MCF 10A (cell line): ENCODE data around the gene CAMK2A. TPM values are rescaled to one million over a fixed set of nuclear protein-coding genes. Genes with fewer than 3 reads are reported as not detected.

Experiments used
- BruUV-seq: library from RNA; stranded (reverse); fragments of 400-500 nt; replicated peaks from 2 replicates; lab custom pipeline; 2021; lab: Mats Ljungman, UMichigan
- CTCF ChIA-PET: fragments of 300-600 bp; sonication (Branson Sonifier 250); formaldehyde crosslinking; extraction: SDS; loops from one replicate; lab custom pipeline; 2021; ENCODE audit warnings: antibody characterized with exemption, inconsistent platforms; lab: Yijun Ruan, JAX
- POLR2A ChIA-PET: fragments of 300-600, 350-650 bp; sonication (Branson Sonifier 250); formaldehyde crosslinking; extraction: SDS; loops from one replicate; lab custom pipeline; 2020; ENCODE audit warnings: antibody characterized with exemption, inconsistent platforms; lab: Yijun Ruan, JAX
- DNase-seq: peaks from one replicate; pipeline ENCODE4 v3.0.0-alpha.2; 2018; ENCODE audit not compliant: unreplicated experiment
- H3K27ac Mint-ChIP-seq: one replicate; pipeline ENCODE4 v1.8.0; 2022; ENCODE audit warnings: mild to moderate bottlenecking, low read depth, mixed read lengths; ENCODE audit not compliant: unreplicated experiment
- H3K27me3 Mint-ChIP-seq: one replicate; pipeline ENCODE4 v1.8.0; 2022; ENCODE audit warnings: mixed read lengths; ENCODE audit not compliant: insufficient read depth, unreplicated experiment
- H3K36me3 Mint-ChIP-seq: one replicate; pipeline ENCODE4 v1.8.0; 2022; ENCODE audit warnings: mild to moderate bottlenecking, moderate library complexity, mixed read lengths; ENCODE audit not compliant: insufficient read depth, unreplicated experiment
- H3K4me1 Mint-ChIP-seq: one replicate; pipeline ENCODE4 v1.8.0; 2022; ENCODE audit warnings: mixed read lengths; ENCODE audit not compliant: insufficient read depth, unreplicated experiment
- H3K4me3 Mint-ChIP-seq: one replicate; pipeline ENCODE4 v1.8.0; 2022; ENCODE audit warnings: mild to moderate bottlenecking, moderate library complexity, mixed read lengths; ENCODE audit not compliant: unreplicated experiment
- H3K9me3 Mint-ChIP-seq: one replicate; pipeline ENCODE4 v1.8.0; 2022; ENCODE audit warnings: mixed read lengths; ENCODE audit not compliant: unreplicated experiment
- CTCF ChIP-seq: fragments of 200-600 bp; IDR thresholded peaks from one replicate; pipeline ENCODE4 v1.8.0; 2022; ENCODE audit warnings: antibody characterized with exemption, mild to moderate bottlenecking; ENCODE audit not compliant: unreplicated experiment
- intact Hi-C: fragments of 100-400 bp; cut with micrococcal nuclease; formaldehyde crosslinking; loops from 2 replicates; pipeline ENCODE4 v1.14.1; 2022
- total RNA-seq: library from RNA; stranded (reverse); gene quantifications from 2 replicates; pipeline ENCODE4 v1.2.3, GENCODE V29; 2022

CAMK2A gene
- total RNA-seq, 1 experiment from 2014 or later: not detected

DNA sequence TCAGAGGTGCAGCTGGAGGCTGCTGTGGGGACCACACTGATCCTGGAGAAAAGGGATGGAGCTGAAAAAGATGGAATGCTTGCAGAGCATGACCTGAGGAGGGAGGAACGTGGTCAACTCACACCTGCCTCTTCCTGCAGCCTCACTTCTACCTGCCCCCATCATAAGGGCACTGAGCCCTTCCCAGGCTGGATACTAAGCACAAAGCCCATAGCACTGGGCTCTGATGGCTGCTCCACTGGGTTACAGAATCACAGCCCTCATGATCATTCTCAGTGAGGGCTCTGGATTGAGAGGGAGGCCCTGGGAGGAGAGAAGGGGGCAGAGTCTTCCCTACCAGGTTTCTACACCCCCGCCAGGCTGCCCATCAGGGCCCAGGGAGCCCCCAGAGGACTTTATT is 105.6 kb downstream of the CAMK2A start:
- H3K27me3 Mint-ChIP-seq: peaks cover 20% of the 10 kb centered on the region
- intact Hi-C loops: no loop called here
- ChIA-PET CTCF (interaction anchor here (1.0 kb wide), 1 partner anchor 22 kb away, joined by 3 read pairs; no protein-coding TSS in a partner anchor), POLR2A (interaction anchor here (0.6 kb wide), 1 partner anchor 10 kb away, joined by 3 read pairs; no protein-coding TSS in a partner anchor)
- no peaks in the 10 kb centered on the region for H3K9me3 Mint-ChIP-seq
- H3K4me1 Mint-ChIP-seq: peaks cover 13% of the 10 kb centered on the region
- no TSS peak for BruUV-seq
- H3K36me3 Mint-ChIP-seq: no peaks in the 10 kb centered on the region
- DNase-seq: no peak
- no peak for TF ChIP-seq CTCF
- H3K4me3 Mint-ChIP-seq: no peak overlapping the region
- no peak overlapping the region for H3K27ac Mint-ChIP-seq

GRCh38 chr5:150183436-150183835 is 106.1 kb downstream of the CAMK2A start:
- no peak overlapping the region for H3K27ac Mint-ChIP-seq
- peaks cover 13% of the 10 kb centered on the region for H3K4me1 Mint-ChIP-seq
- CTCF ChIA-PET: interaction anchor here (1.0 kb wide), 1 partner anchor 21 kb away, joined by 3 read pairs; no protein-coding TSS in a partner anchor
- peaks cover 20% of the 10 kb centered on the region for H3K27me3 Mint-ChIP-seq
- BruUV-seq: no TSS peak
- POLR2A ChIA-PET: interaction anchor here (0.6 kb wide), 2 partner anchors 9 to 1554 kb away, joined by 3 read pairs; no protein-coding TSS in a partner anchor
- no peak for TF ChIP-seq CTCF
- intact Hi-C loops: no loop called here
- H3K36me3 Mint-ChIP-seq: no peaks in the 10 kb centered on the region
- no peak overlapping the region for H3K4me3 Mint-ChIP-seq
- H3K9me3 Mint-ChIP-seq: no peaks in the 10 kb centered on the region
- DNase-seq: no peak

- no peaks in the 10 kb centered on the region for H3K36me3 Mint-ChIP-seq
- BruUV-seq: no TSS peak
- no peak for DNase-seq
- no peaks in the 10 kb centered on the region for H3K9me3 Mint-ChIP-seq
- intact Hi-C loops: no loop called here
- H3K4me3 Mint-ChIP-seq: no peak overlapping the region
- POLR2A ChIA-PET: interaction anchor here (0.7 to 0.9 kb wide), 2 partner anchors 17 to 98 kb away, joined by 3 to 4 read pairs; no protein-coding TSS in a partner anchor
- H3K4me1 Mint-ChIP-seq: peaks cover 13% of the 10 kb centered on the region
- CTCF ChIA-PET: no interaction called here
- H3K27me3 Mint-ChIP-seq: peaks cover 15% of the 10 kb centered on the region
- no peak for TF ChIP-seq CTCF
- no peak overlapping the region for H3K27ac Mint-ChIP-seq
These were observed 106.8 kb downstream of the CAMK2A start for GRCh38 chr5:150182774-150183173.

GRCh38 chr5:150181766-150182545 is 107.6 kb downstream of the CAMK2A start:
- ChIA-PET CTCF (interaction anchor here (0.6 to 0.7 kb wide), 2 partner anchors 19 to 29 kb away, joined by 3 read pairs; no protein-coding TSS in a partner anchor), POLR2A (interaction anchor here (0.6 to 0.9 kb wide), 4 partner anchors 16 to 1402 kb away, joined by 3 to 4 read pairs (median 3); no protein-coding TSS in a partner anchor)
- H3K9me3 Mint-ChIP-seq: no peaks in the 10 kb centered on the region
- no peak for DNase-seq
- no peaks in the 10 kb centered on the region for H3K36me3 Mint-ChIP-seq
- H3K27me3 Mint-ChIP-seq: peaks cover 6% of the 10 kb centered on the region
- TF ChIP-seq CTCF: no peak
- H3K27ac Mint-ChIP-seq: no peak overlapping the region
- intact Hi-C loops: no loop called here
- no TSS peak for BruUV-seq
- peaks cover 13% of the 10 kb centered on the region for H3K4me1 Mint-ChIP-seq
- no peak overlapping the region for H3K4me3 Mint-ChIP-seq
